Small intestine (tissue), 7 donors: ENCODE results near the gene TBC1D14. TPM values are rescaled to one million over a fixed set of nuclear protein-coding genes. Genes with fewer than 3 reads are reported as not detected.

ENCODE experiments used
- DNase-seq, 2 donors: peaks; one replicate each; pipeline versions ENCODE4 v3.0.0 to v3.0.0-alpha.2; 2013
- FAIRE-seq: peaks from 2 replicates; lab custom pipeline; 2012; peaks lifted over from hg19 to GRCh38; lab: Jason Lieb, UNC
- H3K27ac ChIP-seq, 3 donors: one replicate each; pipeline ENCODE4 v1.5.1; 2013; ENCODE audit warnings: low read length in 2 of 3, mild to moderate bottlenecking in 2 of 3, control low read depth in 1 of 3, inconsistent platforms in 1 of 3, low read depth in 1 of 3, moderate library complexity in 1 of 3
- H3K27me3 ChIP-seq, 3 donors: one replicate each; pipeline ENCODE4 v1.6.1; 2013; ENCODE audit warnings: low read length in 3 of 3, inconsistent platforms in 1 of 3; ENCODE audit not compliant: control insufficient read depth in 3 of 3, insufficient read depth in 3 of 3
- H3K36me3 ChIP-seq, 3 donors: one replicate each; pipeline ENCODE4 v1.6.1; 2013; ENCODE audit warnings: low read length in 3 of 3, inconsistent platforms in 1 of 3, low read depth in 1 of 3, mild to moderate bottlenecking in 1 of 3, moderate library complexity in 1 of 3; ENCODE audit not compliant: control insufficient read depth in 3 of 3, insufficient read depth in 2 of 3
- H3K4me1 ChIP-seq, 3 donors: one replicate each; pipeline ENCODE4 v1.6.1; 2013; ENCODE audit warnings: low read length in 2 of 3, inconsistent platforms in 1 of 3, low read depth in 1 of 3, mild to moderate bottlenecking in 1 of 3, moderate library complexity in 1 of 3; ENCODE audit not compliant: control insufficient read depth in 3 of 3, insufficient read depth in 2 of 3
- H3K4me3 ChIP-seq, 3 donors: one replicate each; pipeline ENCODE4 v1.5.1; 2013; ENCODE audit warnings: low read length in 3 of 3, control low read depth in 1 of 3, inconsistent platforms in 1 of 3, low read depth in 1 of 3, mild to moderate bottlenecking in 1 of 3, moderate library complexity in 1 of 3
- H3K9me3 ChIP-seq, 2 donors: one replicate each; pipeline ENCODE4 v1.6.1; 2013; ENCODE audit warnings: low read depth in 1 of 2, low read length in 1 of 2; ENCODE audit not compliant: control insufficient read depth in 2 of 2, insufficient read depth in 1 of 2
- WGBS, 3 donors: extraction: QIAGEN DNeasy Blood & Tissue Kit; methylation state at CpG; one replicate each; pipeline ENCODE4 v1.1.7; 2013; 5-methylcytosine and 5-hydroxymethylcytosine counted together
- polyA plus RNA-seq, 4 donors: library from polyadenylated mRNA; stranded (reverse) in 3 of 4; unstranded in 1 of 4; fragments of 200-250 nt in 3 of 4; fragments of 120-200 nt in 1 of 4; gene quantifications; one replicate each; pipeline versions ENCODE4 v1.2.1 to v1.2.3, GENCODE V29; 2013
- donor health status: healthy with polysubstance abuse.
- donor health status: control.
- donor health status: control.
- donor health status: Bipolar disorder and iron deficiency.
- donor health status: healthy.

The TBC1D14 gene
- polyA plus RNA-seq, 4 donors, result 16.8 to 57.8 (median 25.2) TPM

DNA sequence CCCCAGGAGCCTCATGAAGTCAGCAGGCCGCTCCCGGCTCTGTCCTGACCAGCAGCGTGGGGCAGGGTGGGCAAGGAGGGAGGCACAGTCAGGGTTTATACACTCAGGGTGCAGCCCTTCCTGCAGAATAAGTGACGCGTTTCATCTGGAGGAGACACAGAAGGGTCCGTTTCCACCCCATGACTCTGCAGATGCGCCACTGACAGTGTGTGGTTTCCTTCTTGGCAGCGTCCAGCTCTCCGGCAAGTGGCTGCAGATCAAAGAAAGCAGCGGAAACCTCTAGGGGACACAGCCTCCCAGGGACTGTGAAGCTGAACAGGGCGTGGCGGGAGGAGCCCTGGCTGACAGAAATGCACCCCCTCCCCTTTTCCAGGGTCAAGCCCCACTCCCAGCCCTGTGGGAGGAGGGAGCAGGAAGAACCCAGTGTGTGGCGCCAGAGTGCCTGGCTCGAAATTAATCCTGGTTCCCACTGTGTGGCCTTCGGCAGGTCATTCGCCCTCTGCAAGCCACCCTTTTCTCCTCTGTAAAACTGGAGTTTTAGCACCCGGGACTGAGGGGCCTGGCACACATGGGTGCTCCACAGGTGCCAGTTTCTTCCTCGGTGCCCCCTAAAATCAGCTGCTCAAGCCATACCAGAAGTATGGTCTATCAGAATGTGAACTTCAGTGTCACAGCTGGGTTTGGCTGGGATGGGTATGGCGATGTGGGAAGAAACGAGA lies 17.3 kb upstream of the TBC1D14 start:
- Histone ChIP-seq H3K27ac (peak overlapping the region; percentile 9 to 92 (median 90)), H3K36me3 (no peaks in the 10 kb centered on the region), H3K4me3 (no peak overlapping the region), H3K27me3 (no peaks in the 10 kb centered on the region), H3K4me1 (peaks cover 4 to 34% (median 12%) of the 10 kb centered on the region in 3 donors), H3K9me3 (peaks cover 0 to 11% of the 10 kb centered on the region in 2 donors)
- peak; percentile 66 for DNase-seq
- no peak for FAIRE-seq
- 15 to 22% (median 15%) methylated on average over 20 of the region's 20 CpGs for WGBS, 3 donors

DNA sequence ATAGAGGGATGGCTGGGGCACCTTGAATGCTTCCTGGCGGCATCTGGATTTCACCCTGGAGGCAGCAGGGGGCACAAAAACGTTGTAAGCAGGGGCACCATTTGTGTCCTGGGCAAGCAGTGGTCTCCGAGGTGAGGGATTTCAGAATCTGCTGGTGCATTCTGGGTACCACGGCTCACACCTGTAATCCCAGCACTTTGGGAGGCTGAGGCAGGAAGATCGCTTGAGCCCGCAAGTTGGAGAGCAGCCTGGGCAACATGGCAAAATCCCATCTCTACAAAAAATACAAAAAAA lies 16.8 kb upstream of the TBC1D14 start:
- Histone ChIP-seq H3K9me3 (peaks cover 0 to 11% of the 10 kb centered on the region in 2 donors), H3K4me3 (no peak overlapping the region), H3K27ac (peak overlapping the region in 2 of 3 donors; percentile 90 to 92), H3K36me3 (no peaks in the 10 kb centered on the region), H3K4me1 (peaks cover 4 to 34% (median 12%) of the 10 kb centered on the region in 3 donors), H3K27me3 (no peaks in the 10 kb centered on the region)
- 76 to 80% (median 80%) methylated on average over 6 of the region's 6 CpGs for WGBS, 3 donors
- no peak for FAIRE-seq
- no peak for DNase-seq

DNA sequence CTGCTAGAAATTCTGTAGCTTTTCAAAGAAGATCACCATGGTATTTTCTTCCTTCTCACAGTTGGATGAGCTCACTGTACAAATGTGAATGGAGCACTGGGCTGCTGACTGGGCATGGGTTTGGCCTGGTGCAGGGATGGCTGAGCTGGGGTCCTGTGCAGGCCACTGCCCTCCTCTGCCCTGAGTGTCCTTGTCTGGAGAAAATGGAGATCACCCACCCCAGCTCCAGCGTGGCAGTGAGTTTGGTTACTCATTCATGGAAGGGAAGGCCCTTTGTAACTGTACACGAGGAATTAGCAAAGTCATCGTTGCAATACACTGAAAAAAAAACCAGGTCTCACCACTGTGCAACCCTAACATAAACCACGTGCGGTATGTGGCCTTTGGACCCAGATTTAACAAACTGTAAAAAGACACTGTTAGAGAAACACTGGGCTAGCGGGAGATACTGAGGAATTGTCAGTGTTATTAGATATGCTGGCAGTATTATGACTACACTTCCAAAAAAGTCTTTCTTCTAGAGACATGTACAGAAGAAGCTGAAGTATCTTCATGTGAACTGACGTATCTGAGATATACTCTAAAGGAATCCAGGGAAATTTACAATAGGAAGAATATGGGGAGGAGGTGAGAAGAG lies 16.1 kb upstream of the TBC1D14 start:
- DNase-seq, result peak; percentile 96
- FAIRE-seq, result no peak
- Histone ChIP-seq H3K27me3 (no peaks in the 10 kb centered on the region), H3K4me1 (peaks cover 4 to 34% (median 12%) of the 10 kb centered on the region in 3 donors), H3K9me3 (peaks cover 0 to 11% of the 10 kb centered on the region in 2 donors), H3K36me3 (no peaks in the 10 kb centered on the region), H3K27ac (peak overlapping the region; percentile 73 to 92 (median 90)), H3K4me3 (no peak overlapping the region)
- 7 to 49% (median 23%) methylated on average over 7 of the region's 7 CpGs for WGBS, 3 donors

DNA sequence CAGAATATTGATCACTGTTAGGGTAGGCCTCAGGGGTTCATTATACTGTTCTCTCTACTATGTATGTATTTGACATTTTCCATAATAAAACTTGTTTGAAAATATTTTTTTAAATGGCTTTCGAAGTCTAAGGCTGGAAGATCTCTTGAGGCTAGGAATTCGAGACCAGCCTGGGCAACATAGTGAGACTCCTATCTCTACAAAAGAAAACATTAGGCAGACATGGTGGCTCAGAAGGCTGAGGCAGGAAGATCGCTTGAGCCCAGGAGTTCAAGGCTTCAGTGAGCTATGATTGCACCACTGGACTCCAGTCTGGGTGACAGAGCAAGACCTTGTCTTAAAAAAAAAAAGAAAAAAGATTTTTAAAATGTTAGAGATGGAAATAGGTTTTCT lies 15.5 kb upstream of the TBC1D14 start:
- peaks cover 0 to 11% of the 10 kb centered on the region in 2 donors for H3K9me3 ChIP-seq
- no peak overlapping the region for H3K4me3 ChIP-seq
- DNase-seq, result no peak
- no peak for FAIRE-seq
- no peaks in the 10 kb centered on the region for H3K36me3 ChIP-seq
- 77 to 89% (median 79%) methylated on average over 3 of the region's 3 CpGs for WGBS, 3 donors
- H3K27me3 ChIP-seq, result no peaks in the 10 kb centered on the region
- H3K4me1 ChIP-seq, result peaks cover 4 to 34% (median 12%) of the 10 kb centered on the region in 3 donors
- H3K27ac ChIP-seq, result peak overlapping the region in 2 of 3 donors; percentile 21 to 92

DNA sequence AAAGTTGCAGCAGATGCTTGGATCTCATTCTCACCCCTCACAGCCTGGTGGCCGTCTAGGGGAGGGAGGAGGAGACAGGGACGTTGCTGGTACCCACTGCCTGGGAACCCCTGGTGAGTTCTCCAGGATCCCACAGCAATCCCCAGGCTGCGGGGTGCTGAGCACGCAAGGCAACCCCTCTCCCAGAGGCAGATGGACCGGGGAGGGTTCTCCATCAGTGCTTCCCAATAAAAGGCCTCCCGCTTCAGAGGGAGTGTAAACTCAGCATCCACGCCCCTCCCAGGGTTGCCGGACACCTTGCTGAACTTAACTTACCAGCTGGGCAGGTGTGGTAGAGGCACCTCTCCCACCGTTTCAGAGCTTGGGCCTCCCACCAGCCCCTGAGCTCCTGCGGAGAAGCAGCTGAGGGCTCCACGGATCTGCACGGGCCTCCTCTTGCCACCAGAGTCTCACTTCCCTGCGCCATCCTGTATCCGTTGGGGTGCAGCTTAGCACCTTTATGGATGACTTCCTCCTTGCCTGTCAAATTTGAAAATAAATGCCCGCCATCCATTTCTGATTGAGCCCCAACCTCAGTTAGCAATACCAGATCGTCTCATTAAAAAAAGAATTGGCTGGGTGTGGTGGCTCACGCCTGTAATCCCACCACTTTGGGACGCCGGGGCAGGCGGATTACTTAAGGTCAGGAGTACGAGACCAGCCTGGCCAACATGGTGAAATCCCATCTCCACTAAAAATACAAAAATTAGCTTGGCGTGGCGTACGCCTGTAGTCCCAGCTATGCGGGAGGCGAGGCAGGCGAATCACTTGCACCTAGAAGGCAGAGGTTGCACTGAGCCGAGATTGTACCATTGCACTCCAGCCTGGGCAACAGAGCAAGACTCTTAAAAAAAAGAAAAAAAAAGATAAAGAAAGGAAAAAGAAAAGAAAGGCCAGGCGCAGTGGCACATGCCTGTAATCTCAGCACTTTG lies 14.8 kb upstream of the TBC1D14 start:
- peaks cover 0 to 10% of the 10 kb centered on the region in 2 donors for H3K9me3 ChIP-seq
- 84 to 88% (median 87%) methylated on average over 29 of the region's 29 CpGs for WGBS, 3 donors
- FAIRE-seq, result no peak
- H3K4me1 ChIP-seq, result peaks cover 4 to 34% (median 12%) of the 10 kb centered on the region in 3 donors
- no peak for DNase-seq
- no peaks in the 10 kb centered on the region for H3K36me3 ChIP-seq
- H3K27ac ChIP-seq, result peak overlapping the region in 1 of 3 donors; percentile 92
- no peaks in the 10 kb centered on the region for H3K27me3 ChIP-seq
- H3K4me3 ChIP-seq, result no peak overlapping the region

DNA sequence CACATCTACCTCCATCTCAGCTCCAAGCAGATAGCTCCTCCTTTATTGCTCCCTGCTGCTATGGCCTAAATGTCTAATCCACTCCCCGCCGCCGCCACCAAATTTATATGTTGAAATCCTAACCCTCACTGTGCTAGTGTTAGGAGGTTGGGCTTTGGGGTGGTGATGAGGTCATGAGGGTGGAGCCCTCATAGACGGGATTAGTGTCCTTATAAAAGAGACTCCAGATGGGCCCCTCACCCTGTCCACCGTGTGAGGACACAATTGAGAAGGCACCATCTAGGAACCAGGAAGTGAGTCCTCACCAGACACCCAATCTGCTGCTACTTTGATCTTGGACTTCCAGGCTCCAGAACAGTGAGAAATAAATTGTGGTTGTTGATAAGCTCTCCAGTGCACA lies 13.6 kb upstream of the TBC1D14 start:
- FAIRE-seq (no peak), DNase-seq (no peak)
- 75 to 90% (median 84%) methylated on average over 4 to 5 of the region's 5 CpGs for WGBS, 3 donors
- Histone ChIP-seq H3K9me3 (no peaks in the 10 kb centered on the region), H3K36me3 (no peaks in the 10 kb centered on the region), H3K4me1 (peaks cover 4 to 34% (median 12%) of the 10 kb centered on the region in 3 donors), H3K27me3 (no peaks in the 10 kb centered on the region), H3K27ac (no peak overlapping the region), H3K4me3 (no peak overlapping the region)

DNA sequence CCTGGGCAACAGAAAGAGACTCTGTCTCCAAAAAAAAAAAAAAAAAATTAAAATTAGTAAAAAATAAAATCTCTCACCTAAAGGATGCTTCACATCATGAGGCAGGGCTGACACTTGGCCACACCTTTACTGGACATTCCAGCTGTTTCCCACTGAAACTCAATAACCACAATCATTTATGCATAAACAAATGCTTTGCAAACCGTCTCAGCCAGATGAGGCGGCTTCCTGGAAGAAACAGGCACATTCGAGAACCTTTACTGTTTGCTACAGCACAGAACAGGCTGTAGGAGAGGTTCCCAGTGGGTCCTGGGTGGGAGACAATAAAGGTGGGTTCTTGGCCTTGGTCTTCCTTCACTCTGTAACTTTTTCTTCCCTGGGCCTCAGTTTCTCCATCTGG lies 10.9 kb upstream of the TBC1D14 start:
- no peak for FAIRE-seq
- H3K36me3 ChIP-seq, result no peaks in the 10 kb centered on the region
- H3K4me1 ChIP-seq, result peaks cover 0 to 12% (median 0%) of the 10 kb centered on the region in 3 donors
- H3K27ac ChIP-seq, result peak overlapping the region in 1 of 3 donors; percentile 60
- no peaks in the 10 kb centered on the region for H3K27me3 ChIP-seq
- WGBS, 3 donors, result 56 to 85% (median 74%) methylated on average over 3 of the region's 3 CpGs
- H3K4me3 ChIP-seq, result no peak overlapping the region
- DNase-seq, result no peak
- H3K9me3 ChIP-seq, result no peaks in the 10 kb centered on the region

DNA sequence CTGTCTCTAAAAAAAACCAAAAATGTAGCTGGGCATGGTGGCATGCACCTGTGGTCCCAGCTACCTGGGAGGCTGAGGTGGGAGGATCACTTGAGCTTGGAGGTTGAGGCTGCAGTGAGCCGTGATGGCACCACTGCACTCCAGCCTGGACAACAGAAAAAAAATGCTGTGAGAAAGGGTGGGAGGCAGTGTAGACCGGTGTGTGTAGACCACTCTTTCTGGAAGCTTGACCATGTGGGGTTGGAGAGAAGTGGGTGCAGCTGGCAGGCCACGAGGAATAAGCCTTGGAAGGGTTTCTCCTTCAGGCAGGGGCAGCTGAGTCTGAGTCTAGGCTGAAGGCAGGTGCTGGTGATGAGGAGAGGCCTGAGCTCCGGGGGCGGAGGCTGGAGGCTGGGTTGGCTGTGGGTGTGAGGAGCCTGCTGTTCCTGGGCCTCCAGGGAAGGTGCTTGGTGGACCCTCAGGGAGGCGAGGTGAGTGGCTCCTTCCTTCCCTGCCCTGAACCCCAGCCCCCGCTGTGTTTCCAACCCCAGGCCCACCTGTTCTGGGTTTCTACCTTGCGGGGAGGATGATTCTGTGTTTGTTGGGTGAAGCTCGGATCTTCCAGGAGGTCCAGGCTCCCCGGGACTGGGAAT lies 9.3 kb upstream of the TBC1D14 start:
- FAIRE-seq, result no peak

More for the DNA sequence above, 9.3 kb upstream of the TBC1D14 start:
- no peaks in the 10 kb centered on the region for H3K9me3 ChIP-seq
- no peak overlapping the region for H3K4me3 ChIP-seq
- H3K27me3 ChIP-seq, result no peaks in the 10 kb centered on the region
- no peak for DNase-seq
- H3K27ac ChIP-seq, result peak overlapping the region in 1 of 3 donors; percentile 36
- 84 to 94% (median 87%) methylated on average over 10 of the region's 10 CpGs for WGBS, 3 donors
- H3K36me3 ChIP-seq, result no peaks in the 10 kb centered on the region
- H3K4me1 ChIP-seq, result no peaks in the 10 kb centered on the region
